Hematopoietic multipotent progenitor cell (in vitro differentiated cells): ENCODE data around the gene HOMER3. TPM values are rescaled to one million over a fixed set of nuclear protein-coding genes. Genes with fewer than 3 reads are reported as not detected.

ENCODE experiments used
- DNase-seq, 3 donors: peaks; one replicate each; pipeline ENCODE4 v3.0.0-alpha.2; 2011 to 2015; ENCODE audit warnings: low read depth in 2 of 3, low spot score in 2 of 3
- total RNA-seq: library from RNA; depleted of rRNA; stranded (reverse); fragments of >200 nt; gene quantifications from one replicate; pipeline ENCODE4 v1.2.3, GENCODE V29; 2012

Gene HOMER3
- total RNA-seq, 1 donor, result 4.8 TPM

DNA sequence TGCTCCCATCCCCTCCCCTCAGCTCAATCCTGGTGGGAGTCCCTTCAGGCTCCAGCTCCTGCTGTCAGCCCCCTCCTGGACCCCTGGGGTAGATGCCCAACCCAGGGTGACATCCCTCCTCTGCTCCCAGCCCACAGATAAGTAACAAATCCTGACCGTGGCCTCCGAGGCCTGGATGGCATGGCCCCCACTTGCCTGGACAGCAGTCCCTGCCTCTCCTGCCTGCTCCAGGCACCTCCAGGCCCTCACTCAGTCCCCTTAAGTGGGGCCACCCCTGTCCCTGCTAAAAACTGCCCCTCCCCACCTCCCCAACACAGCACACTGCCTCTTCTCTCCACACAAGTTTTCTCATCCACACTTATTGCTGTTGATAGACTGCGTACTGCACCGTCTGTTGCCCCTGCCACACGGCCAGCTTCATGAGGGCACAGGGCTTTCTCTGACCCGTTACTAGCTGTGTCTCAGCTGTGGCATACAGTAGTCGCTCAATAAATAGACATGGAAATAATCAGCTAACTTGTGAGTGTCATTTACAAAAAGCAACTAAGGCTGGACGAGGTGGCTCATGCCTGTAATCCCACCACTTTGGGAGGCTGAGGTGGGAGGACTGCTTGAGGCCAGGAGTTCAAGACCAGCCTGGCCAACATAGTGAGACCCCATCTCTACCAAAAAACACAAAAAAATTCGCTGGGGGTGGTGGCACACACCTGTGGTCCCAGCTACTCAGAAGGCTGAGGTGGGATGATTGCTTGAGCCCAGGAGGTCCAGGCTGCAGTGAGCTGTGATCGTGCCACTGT, 50.9 kb downstream of the HOMER3 start:
- no peak for DNase-seq

DNA sequence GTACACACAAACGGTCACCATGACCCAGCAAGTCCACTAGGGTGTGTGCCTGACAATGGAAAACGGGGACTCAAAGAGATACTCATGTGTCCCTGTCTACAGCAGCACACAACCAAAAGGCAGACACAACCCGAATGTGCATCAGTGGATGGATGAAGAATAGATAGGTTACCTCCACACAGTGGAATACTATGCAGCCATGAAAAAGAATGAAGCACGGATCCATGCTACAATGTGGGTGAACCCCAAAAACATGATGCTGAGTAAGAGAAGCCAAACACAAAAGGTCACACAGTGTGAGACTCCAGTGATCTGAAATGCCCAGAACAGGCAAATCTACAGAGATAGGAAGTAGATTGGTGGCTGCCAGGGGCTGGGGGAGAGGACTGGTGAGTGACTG, 54.0 kb downstream of the HOMER3 start:
- DNase-seq, result no peak

GRCh38 chr19:18883526-18884304, 57.3 kb downstream of the HOMER3 start:
- DNase-seq, result no peak

DNA sequence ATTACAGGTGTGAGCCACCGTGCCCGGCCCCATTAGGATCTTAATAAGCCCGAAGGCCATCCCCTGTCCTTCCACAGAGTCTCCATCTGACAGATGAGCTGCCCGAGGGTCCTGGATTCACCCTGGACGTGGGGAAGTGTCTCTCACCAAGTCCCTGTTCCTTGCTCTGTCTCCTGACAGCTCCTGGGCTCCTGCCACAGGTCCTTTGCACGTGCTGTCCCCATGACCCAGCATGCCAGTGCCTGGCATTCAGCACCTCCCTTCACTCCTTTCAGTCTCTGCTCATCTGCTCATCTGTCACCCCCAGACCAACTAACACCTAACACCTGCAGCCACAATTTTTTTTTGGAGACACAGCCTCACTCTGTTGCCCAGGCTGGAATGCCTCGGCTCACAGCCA, 59.5 kb downstream of the HOMER3 start:
- no peak for DNase-seq

GRCh38 chr19:18879579-18880373, 61.2 kb downstream of the HOMER3 start:
- peak in 2 of 3 donors; percentile 33 to 51 for DNase-seq

Other genes with a start within 250 kb of the HOMER3 start
- gene COMP, start 149.9 kb downstream of the HOMER3 start, total RNA-seq, result under 0.01 TPM
- 104 TPM for gene UPF1, start 109.3 kb downstream of the HOMER3 start, total RNA-seq
- 0.27 TPM for gene CERS1, start 45.1 kb downstream of the HOMER3 start, total RNA-seq
- 355 TPM for gene COPE, start 21.8 kb downstream of the HOMER3 start, total RNA-seq
- 92.9 TPM for gene DDX49, start 21.5 kb downstream of the HOMER3 start, total RNA-seq
- 33.7 TPM for gene SUGP2, start 92.3 kb upstream of the HOMER3 start, total RNA-seq
- 80.8 TPM for gene ARMC6, start 92.4 kb upstream of the HOMER3 start, total RNA-seq
- 11.6 TPM for gene SLC25A42, start 122.8 kb upstream of the HOMER3 start, total RNA-seq
- 33.4 TPM for gene TMEM161A, start 197.3 kb upstream of the HOMER3 start, total RNA-seq
- 0.27 TPM for gene MEF2B, start 229.0 kb upstream of the HOMER3 start, total RNA-seq